Activated naive CD4-positive, alpha-beta T cell treated with Interleukin-2 at 50 U/mL for 16 hours (primary cell): Measurements from ENCODE around the gene CD22.

Experiments
- DNase-seq: peaks from one replicate; pipeline ENCODE4 v3.0.0-alpha.2; 2020

CD22 gene

DNA sequence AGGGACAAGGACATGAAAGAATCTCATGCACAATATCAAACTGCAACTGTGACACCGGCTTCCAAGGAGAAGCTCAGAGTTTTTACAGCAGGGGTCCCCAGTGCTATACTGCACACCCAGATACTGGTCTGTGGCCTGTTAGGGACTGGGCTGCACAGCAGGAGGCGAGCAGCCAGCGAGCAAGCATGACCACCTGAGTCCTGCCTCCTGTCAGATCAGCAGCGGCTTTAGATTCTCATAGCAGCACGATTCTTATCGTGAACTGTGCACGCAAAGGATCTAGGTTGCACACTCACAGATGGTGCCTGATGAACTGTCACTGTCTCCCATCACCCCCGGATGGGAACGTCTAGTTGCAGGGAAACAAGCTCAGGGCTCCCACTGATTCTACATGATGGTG, 13.1 kb upstream of the CD22 start:
- DNase-seq: no peak

GRCh38 chr19:35316560-35316959, 12.4 kb upstream of the CD22 start:
- DNase-seq: no peak

DNA sequence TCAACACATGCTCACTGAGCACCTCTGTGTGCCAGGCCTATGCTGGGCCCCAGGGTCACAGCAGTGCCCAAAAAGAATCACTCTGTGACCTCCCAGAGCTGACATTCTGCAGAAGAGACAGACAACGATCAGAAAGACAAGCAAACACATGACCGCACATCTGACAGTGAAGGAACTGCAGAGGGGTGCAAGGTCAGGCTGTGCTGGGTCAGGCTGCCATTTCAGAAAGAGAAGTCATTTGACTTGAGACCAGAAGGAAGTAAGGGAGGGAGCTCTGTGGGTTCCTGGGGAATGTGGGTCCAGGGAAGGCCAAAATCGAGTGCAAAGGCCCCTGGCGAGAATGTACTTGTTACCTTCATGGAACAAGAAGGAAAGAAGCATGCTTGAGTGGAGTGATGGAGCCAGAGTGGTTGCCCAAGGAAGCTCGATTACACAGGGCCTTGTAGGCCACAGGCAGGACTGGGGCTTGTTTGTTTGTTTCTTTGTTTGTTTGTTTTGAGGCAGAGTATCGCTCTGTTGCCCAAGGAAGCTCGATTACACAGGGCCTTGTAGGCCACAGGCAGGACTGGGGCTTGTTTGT, 11.4 kb upstream of the CD22 start:
- DNase-seq: no peak

GRCh38 chr19:35318679-35319448, 10.1 kb upstream of the CD22 start:
- DNase-seq: no peak

- DNase-seq: no peak
Observed at GRCh38 chr19:35320065-35320713, 8.8 kb upstream of the CD22 start.

GRCh38 chr19:35321291-35321690, 7.7 kb upstream of the CD22 start:
- no peak for DNase-seq

DNA sequence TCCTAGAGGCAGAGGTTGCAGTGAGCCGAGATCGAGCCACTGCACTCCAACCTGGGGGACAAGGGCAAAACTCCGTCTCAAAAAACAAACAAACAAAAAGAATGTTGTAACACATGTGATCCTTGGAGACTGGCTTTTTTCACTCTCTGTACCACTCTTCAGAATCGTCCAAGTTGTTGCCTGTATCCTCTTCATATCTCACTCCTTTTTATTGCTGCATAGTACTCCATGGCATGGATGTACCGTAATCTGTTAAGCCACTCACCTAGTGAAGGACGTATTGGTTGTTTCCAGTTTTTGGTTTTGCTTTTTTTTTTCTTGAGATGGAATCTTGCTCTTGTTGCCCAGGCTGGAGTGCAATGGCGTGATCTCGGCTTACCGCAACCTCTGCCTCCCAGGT, 7.0 kb upstream of the CD22 start:
- no peak for DNase-seq

DNA sequence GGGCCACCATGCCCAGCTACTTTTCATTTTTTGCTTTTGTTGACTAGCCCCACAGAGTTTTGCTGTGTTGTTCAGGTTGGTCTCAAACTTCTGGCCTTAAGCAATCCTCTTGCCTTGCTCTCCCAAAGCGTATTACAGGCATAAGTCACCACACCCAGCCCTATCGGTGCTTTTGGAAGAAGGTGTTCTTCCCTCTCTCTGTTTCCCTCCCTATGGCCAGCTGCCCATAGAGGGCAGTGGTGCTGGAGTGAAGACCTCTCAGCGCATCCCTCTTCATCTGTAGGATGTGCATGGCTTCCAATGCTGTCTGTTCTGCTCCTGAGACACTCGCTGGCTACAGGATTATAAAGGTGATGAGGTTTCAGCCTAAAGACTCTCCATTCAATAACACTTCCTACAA, 1.3 kb upstream of the CD22 start:
- DNase-seq: no peak

DNA sequence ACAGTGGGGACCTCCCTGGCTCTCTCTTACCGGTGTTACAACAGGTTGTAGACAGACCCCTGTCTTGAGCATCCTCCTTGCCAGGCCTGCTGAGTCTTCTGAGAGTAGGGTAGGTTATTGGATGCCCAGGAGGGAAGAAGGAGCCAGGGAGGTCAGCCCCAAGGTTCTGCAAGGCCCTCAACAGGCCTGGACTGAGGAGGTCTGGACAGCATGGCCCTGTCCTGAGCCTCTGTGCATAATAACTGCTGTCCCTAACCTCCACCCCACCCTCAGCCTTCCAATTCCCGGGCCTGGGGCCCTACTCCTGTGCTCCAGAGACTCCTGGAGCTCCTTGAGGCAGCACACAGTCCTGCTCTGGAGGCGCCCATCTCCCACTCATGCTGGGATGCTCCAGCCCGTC, 336 bp downstream of the CD22 start:
- DNase-seq: no peak

DNA sequence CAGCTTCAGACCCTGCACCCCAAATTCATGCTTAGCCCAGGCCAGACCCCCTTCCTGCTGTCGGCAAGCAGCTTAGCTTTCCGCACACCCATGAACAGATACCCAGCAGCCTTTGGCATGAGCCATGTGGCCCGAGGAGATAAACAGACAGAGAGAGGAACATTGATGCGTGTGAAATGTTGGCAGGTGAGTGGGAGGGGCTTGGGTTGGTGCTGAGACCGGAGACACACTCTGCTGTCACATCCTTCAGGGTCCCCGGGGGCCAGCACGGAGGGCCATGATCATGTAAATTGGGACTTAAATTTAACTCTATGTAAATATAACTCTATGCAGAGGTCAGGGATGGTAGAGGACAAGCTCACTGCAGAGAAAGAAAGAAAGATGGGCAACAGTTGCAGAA, 1.5 kb downstream of the CD22 start:
- no peak for DNase-seq

GRCh38 chr19:35331551-35332214, 2.7 kb downstream of the CD22 start:
- DNase-seq: no peak

DNA sequence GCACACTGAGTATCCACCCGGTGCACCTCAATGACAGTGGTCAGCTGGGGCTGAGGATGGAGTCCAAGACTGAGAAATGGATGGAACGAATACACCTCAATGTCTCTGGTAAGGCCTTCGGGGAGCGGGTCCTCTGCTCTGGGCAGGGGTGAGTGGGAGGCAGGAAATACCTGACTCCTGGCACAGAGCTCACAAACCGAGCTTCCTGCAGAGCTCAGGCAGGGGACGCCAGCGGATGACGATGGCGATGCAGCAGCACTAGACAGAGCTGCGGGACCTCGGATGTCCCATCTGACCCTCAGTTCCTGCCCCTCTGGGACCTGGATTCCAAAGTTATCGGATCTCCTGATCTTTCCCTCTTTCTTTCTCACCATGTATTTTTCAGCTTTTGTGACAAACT, 3.8 kb downstream of the CD22 start:
- DNase-seq: peak; percentile 21

DNA sequence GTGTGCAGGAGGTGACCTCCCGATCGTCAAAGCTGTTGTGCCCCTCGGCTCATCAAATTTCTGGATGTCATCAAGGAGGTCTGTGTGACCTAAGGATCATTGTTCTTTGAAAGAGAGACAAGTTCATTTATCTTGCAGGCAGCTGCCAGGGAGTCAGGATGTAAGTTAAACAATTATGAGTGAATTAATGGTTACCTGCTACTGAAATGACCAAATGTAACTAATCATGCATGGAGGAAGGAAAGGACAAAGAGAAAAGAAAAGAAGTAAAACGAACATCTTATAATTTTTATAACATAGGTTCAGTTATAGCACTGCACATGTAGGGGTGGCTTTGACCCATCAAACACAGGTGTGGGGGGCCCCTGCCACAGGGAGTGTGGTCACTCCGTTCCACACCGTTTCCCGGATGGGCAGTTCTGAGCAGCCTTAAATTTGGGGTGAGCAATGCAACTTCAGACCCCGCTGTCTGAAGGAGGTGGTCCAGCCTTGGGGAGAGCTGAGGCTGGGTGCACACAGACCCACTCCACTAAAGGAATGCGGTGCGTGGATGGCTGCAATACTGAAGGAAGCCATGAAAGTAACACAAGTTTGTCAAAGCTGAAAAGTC, 5.3 kb downstream of the CD22 start:
- DNase-seq: no peak

DNA sequence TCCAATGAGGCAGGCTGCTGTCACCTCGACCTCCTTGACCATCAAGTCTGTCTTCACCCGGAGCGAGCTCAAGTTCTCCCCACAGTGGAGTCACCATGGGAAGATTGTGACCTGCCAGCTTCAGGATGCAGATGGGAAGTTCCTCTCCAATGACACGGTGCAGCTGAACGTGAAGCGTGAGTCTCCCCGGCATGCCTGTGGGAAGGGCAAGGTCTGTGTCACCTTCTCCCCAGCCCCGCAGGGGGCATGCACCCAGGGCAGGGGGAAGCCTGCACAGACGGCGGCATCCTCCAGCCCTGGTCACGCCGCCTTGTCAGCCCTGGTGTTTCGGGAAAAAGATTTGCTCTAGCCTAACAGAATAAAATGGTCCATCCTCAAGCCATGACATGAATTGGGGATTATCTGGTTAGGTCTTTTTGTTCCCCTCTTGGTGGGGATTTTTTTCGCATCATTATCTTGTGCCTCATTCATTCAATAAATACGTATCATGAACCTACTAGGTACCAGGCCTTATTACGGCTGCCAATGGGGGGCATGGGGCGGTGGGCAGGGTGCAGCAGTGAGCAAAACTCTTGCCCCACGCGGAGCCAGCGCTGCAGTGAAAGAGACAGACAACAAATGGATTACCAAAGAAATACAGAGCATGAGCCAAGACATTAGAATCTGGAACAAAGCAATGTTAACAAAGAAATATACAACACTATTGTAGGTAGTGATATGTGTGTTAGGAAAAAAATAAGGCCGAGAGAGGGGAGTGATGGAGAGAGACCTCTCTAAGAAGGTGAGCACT, 7.4 kb downstream of the CD22 start:
- no peak for DNase-seq

- DNase-seq: no peak
Observed at GRCh38 chr19:35337097-35337983, 8.4 kb downstream of the CD22 start.

DNA sequence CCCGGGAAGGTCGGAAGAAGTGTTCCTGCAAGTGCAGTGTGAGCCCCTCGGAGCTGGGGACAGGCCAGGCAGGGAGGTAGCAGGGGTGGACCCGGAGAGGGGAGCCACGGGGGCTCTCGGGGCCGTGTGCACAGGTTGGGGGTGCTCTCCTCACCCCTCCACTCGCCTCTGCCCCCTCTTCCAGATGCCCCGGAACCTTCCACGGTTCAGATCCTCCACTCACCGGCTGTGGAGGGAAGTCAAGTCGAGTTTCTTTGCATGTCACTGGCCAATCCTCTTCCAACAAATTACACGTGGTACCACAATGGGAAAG, 9.0 kb downstream of the CD22 start:
- DNase-seq: no peak

- no peak for DNase-seq
Observed at GRCh38 chr19:35340431-35340830, 11.4 kb downstream of the CD22 start.

DNA sequence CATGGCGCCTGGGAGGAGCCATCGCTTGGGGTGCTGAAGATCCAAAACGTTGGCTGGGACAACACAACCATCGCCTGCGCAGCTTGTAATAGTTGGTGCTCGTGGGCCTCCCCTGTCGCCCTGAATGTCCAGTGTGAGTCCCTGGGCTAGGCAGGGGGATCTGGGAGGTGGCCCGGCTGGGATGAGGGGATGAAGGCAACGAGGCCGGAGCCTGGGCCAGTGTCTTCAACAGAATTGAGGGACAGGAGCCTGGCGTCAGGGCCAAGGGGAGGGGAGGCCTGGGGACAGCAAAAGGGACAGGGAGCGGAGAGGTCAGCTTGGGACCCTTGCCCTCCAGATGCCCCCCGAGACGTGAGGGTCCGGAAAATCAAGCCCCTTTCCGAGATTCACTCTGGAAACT, 12.0 kb downstream of the CD22 start:
- DNase-seq: no peak

- no peak for DNase-seq
Observed at GRCh38 chr19:35341565-35342225, 12.7 kb downstream of the CD22 start.

- no peak for DNase-seq
Observed at GRCh38 chr19:35342430-35342829, 13.4 kb downstream of the CD22 start.

- no peak for DNase-seq
Observed at GRCh38 chr19:35344511-35345031, 15.6 kb downstream of the CD22 start.
